ENCODE measurements around the gene RAD9A.
A peak's percentile ranks its signal among the peaks of the same experiment; 100 is the strongest.
"Not testable (repeated sequence)": the region's sequence is repeated elsewhere in the genome, so short reads cannot be mapped to it uniquely, and the experiment has no call there.

RAD9A gene

DNA sequence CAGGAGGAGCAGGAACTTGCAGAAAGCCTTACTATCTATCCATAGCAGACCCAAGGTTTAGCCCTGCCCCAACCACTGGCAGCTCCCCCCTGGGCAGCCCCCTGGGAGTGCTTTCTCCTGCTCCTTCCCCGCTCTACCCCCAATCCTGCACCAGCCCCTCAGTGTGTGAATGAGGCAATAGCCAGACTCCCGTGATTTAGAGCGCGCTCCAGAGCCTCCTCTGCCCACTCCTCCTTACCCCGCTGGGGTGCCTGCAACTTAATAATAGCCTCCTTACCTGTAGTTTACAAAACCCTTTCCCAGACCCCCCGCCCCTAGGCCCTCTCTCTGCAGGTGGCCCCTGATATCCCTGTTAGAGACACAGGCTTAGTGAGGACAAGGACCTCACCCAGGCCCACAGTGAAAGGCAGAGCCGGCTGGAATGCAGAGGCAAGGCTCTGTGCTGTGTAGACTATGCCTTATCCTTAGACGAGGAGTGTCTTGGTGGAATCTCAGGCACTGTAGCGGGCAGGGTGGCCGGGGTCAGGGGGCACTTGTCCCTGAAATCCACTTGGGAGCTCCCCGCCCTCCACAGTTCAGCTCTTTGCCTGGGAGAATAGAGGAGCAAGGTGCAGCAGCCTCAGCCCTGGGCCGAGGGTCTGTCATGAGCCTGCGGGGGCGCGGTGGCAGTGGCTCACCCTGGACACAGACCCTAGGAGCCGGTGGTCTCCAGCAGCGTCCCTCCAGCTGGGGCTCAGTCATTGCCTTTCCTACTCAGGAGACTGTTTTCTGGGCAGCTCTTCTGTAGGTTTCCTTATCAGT, 19.4 kb downstream of the RAD9A start:
- no peak for DNase-seq (ENCODE audit: low read depth)

DNA sequence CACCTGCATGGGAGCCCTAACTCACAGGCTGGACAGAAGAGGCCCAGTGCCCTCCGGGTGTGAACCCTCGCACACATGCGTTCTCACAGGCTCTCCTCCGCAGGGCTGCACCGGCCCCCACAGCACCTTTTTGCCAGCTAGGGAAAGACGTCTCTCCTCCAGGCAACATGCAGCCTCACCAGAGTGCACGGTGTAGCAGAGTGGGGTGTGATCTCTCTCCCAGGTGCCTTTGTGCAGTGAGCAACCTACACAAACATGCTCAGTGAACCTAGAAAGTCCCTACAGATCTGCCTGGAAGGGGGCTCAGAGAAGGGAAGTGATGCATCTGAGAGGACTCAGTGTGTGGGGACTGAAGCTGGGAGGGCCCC, 20.0 kb downstream of the RAD9A start:
- DNase-seq (ENCODE audit: low read depth), result no peak

DNA sequence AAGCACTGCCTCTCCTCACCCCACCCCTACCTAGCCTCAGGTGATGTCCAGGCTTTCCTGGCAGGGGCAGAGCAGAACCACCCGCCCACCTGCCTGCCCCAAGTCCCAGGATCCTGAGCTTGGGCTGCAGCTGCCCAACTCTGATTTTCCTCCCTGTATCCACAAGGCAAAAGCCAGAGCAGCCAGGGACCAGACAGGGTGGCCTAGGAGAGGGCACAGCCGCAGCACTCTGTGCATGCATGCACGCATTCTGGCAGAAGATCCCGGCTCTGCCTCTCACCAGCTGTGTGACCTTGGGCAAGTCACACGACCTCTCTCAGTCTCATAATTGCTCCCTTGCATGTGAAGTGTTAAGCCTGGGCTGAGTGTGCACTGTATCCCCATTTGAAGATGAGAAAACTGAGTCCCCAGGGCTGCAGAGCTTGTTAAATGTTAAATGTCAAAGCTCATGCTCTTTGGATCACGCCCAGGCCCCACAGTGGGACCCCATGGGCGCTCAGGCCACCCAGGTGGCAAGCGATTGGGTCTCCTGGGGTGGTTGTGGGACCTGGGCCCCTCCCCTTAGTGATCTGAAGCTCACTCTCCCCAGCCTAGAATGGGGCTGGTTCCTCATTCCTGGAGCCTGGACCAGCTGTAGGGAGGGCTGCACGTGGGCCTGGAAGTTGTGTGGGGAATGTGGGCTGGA, 20.9 kb downstream of the RAD9A start:
- DNase-seq (ENCODE audit: low read depth), result no peak

DNA sequence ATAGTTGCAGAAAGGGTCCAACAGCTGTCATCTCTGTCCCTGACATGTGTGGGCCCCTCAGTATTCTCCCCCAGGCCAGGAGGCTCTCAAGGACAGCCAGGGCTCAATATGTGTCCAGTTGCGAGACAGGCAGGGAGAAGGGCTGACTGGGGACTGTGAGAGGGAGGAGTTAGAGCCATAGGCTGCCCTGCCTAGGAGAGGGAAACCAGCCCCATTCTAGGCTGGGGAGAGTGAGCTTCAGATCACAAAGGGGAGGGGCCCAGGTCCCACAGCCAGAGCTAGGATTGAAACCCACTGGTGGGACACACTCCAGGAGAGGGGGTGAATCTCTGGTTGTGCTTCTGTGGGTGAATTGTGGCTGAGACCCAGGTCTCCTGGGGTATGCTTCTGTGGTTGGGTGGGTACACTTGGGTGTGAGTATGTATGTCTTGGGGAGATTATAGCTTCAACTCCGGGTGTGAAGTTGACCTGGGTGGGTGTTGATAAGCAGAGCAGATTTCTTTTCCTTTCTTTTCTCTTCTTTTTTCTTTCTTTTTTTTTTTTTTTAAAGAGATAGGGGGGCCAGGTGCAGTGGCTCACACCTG, 21.6 kb downstream of the RAD9A start:
- DNase-seq (ENCODE audit: low read depth), result no peak

DNA sequence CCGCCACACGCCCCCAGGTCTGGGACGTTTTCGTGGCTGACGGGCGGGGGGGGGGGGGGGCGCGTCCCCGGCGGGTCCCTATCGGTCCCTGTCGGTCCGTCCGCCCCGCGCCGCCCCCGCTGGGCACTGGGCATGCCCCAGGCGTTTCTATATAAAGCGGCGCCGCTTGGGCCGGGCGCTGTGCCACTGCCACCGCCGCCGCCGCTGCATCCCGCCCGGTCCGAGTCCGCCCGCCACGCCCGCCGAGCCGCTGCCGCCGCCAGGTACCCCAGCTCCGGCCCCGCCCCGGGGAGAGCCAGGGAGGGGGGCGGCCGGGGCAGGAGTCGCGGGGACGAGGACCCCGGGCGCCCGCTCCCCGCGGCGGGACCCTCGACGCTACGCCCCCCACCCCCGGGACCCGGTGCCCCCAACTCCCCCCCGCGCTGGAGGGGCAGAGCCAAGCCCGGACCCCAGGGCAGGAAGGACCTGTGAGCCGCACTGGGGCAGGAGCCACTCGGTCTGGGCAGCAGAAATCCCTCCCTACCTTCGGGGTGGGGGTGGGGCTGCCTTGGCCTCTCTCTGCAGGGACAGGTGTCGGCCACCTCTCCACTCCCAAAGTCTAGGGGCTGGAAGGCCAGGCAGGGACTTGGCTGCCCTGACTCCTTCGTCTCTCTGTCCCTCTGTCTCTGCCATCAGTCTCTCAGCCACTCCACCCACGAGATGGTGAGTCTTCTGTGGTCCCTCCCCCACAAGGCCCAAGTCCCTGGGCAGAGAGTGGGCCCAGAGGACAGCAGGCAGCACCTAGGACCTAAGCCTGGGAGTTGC, 23.9 kb downstream of the RAD9A start, which contains the start of gene CARNS1:
CARNS1 (plus strand) TSS at position 178 of the 804 bp plus-strand sequence; CDS start at position 700, 522 bp downstream.
- no peak for DNase-seq (ENCODE audit: low read depth)

DNA sequence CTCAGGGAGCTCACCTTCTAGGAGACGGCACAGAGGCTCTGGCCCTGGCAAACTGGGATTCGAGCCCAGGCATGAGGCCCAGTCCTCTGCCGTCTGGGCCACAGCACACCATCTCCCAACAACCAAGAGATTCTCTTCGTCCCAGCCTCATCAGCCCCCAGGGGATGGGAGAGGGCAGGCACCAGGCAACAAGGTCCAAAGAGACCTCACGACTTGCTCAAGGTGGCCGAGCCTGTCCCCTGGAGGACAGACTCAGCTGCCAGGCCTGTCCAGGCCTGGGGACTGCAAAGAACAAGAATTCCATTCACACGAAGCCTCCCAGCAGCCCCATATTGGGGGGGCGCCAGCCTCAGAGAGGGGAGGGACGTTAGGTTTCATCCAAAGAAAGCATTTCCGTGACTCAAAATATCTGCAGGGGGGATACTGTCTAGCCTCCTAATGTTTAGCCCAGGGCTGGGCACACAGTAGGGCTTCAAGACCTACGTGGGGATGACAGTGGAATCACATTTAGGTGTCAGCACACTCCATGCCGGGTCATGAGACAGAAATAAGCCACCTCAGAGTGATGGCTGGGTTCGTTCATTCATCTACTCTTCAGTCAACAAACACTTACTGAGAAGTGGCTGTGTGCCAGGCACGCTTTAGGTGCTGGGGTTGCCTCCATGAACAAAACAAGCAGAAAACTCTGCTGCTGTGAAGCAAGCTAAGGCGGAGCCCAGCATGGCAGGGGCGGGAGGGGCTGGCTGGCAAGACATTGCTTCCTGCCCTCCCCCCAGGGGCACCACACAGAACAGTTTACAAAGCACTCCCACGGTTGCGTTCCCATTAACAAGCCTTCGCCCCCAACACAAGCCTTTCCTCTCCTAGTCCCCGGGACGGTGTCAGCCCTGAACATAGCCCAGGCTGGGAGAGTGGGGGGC, 24.9 kb downstream of the RAD9A start:
- peak; percentile 73 for DNase-seq (ENCODE audit: low read depth)

DNA sequence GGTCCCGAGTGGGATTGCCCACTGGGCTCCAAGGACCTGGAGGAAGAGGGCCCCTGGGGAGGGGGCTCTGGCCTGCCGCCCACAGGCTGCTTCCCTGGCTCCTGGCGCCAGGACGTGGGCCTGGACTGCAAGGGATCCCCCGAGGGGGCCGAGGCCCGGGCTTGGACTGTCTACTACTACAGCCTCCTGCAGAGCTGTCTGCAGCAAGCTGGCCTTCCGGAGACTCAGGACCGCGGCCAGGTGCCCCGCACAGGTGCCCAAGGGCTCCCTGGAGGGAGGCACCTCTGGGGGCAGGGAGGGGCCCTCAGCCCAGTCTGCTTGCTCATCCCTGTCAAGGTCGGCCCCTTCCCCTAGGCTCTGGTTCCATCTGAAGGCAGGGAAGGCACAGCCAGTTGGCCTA, 25.6 kb downstream of the RAD9A start:
- DNase-seq (ENCODE audit: low read depth), result no peak

DNA sequence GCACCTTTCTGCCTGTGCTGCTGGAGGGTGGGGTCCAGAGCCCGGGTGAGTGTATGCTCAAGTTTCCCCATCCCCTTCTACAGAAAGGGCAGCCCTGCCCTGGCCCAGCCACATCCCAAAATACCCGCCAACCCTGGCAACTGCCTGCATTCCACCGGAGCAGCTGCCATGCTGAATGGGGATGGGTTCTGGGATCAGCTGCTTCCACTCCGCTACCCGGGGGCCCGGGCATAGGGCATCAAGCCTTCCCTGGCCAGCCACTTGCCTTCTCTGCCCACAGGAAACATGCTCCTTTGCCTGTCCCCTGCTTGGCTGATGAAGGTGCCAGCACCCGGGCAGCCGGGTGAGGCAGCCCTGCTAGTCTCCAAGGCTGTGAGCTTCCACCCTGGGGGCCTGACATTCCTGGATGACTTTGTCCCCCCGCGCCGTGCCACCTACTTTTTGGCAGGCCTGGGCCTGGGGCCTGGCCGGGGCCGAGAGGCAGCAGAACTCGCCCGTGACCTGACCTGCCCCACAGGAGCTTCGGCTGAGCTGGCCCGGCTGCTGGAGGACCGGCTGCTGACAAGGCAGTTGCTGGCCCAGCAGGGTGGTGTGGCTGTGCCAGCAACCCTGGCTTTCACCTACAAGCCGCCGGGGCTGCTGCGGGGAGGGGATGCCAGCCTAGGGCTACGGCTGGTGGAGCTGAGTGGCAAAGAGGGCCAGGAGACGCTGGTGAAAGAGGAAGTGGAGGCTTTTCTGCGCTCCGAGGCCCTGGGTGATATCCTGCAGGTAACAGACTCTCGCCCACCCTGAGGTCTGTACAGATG, 26.9 kb downstream of the RAD9A start:
- DNase-seq (ENCODE audit: low read depth), result no peak

DNA sequence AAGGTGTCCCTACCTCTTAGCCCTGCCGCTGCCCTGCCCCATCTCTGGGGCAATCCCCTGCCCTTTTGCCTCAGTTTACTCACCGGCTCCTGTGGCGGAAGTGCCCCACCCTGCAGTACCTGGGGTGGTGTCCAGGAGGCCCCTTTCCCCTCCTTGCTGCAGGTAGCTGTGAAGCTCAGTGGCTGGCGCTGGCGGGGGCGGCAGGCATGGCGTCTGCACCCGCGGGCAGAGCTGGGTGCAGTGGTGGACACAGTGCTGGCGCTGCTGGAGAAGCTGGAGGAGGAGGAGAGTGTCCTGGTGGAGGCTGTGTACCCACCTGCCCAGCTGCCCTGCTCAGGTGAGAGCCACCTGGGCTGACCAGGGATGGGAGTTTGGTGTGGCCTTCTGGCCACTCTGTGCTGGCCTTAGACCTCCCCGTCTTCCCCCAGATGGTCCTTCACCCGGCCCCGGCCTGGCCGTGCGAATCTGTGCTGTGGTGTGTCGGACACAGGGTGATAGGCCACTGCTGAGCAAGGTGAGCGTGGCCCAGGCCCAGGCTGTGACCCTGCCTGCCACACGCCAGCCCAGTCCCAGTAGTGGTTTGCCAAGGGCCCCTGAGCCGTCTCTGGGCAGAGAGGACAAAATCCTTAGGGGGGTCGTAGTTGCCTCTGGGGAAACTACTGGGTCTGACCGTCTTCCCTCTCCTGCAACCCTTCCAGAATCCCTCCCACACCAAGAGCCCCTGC, 27.7 kb downstream of the RAD9A start:
- DNase-seq (ENCODE audit: low read depth), result no peak

DNA sequence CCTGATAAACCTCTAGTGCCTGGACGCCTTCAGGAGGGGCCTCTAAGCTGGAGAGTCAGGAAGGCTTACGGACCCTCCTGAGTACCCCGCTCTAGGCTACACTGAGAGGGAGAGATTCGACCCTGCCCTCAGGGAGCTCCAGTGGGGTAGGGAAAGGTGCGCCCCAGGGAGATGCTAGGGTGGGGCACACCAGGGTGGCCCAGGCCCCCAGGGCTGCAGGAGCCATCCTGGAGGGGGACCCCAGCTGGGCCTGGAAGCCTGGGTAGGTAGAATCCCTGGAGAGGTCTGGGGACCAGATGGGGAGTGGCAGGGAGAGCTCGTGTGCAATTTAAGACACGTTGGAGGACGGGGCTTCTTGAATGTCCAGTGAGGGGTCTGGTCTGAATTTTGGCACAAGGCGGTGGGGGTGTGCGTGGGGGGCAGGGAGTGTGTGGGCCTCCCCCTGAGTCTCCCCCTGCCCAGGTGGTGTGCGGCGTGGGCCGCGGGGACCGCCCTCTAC, 28.4 kb downstream of the RAD9A start:
- DNase-seq (ENCODE audit: low read depth), result no peak

DNA sequence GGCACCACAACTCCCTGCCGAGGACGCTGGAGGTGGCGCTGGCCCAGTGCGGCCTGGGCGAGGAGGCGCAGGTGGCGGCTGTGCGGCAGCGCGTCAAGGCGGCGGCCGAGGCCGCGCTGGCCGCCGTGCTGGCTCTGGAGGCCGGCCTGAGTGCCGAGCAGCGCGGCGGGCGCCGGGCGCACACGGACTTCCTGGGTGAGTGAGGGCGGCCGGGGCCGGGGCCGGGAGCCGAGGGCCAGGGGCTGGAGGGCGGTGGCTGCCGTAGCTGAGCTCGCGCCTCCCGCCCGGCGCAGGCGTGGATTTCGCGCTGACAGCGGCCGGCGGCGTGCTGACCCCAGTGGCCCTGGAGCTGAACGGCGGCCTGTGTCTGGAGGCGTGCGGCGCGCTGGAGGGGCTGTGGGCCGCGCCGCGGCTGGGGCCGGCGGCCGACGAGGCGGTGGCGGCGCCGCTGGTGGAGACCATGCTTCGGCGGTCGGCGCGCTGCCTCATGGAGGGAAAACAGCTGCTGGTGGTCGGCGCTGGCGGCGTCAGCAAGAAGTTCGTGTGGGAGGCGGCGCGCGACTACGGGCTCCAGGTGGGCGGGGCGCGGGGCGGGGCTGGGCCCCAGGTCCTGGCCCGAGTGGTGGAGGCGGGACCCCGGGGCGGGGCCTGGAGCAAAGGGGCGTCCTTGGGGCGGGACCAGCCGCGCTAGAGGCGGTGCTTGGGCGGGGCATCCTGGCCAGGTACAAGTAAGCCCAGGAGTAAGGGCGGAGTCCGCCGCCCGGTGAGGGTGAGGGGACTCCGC, 29.1 kb downstream of the RAD9A start:
- peak; percentile 97 for DNase-seq (ENCODE audit: low read depth)

DNA sequence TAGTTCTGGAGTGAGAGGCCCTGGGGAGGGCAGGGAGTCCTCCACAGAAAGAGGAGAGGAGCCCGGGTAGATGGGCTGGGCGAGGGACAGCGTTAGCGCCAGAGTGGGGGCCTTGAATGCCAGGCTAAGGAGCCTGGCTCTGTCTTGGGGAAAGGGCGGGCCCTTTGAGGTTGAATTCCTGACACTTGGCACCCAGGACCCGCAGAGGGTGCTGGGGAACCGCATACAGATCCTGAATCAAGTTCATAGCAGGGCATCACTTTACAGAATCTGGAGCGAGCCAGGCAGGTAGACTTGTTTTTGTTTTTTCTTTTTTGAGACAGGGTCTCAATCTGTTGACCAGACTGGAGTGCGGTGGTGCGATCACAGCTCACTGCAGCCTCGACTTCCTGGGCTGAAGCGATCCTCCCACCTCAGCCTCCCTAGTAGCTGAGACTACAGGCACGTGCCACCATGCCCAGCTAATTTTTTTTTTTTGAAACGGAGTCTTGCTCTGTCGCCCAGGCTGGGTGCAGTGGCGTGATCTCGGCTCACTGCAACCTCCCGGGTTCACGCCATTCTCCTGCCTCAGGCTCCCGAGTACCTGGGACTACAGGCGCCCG, 29.7 kb downstream of the RAD9A start:
- DNase-seq (ENCODE audit: low read depth), result no peak

DNA sequence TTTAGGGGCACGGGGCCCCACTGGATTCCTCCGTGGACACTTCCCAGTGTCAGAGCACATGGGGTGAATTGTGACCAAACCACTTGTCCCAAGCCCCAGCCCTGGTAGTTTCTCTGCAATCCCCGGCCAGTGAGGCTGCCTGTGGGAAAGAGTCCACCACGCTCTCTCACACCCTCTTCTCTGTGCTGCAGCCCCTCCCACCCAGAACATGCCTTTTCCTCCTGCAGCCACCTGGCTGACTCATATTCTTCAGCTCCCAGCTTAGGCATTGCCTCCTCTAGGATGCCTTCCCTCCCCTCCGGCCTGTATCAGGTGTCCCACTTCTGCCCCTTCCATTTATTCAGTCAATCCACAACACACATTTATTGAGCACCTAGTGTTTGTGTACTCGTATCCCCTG, 31.1 kb downstream of the RAD9A start:
- DNase-seq (ENCODE audit: low read depth), result no peak

DNA sequence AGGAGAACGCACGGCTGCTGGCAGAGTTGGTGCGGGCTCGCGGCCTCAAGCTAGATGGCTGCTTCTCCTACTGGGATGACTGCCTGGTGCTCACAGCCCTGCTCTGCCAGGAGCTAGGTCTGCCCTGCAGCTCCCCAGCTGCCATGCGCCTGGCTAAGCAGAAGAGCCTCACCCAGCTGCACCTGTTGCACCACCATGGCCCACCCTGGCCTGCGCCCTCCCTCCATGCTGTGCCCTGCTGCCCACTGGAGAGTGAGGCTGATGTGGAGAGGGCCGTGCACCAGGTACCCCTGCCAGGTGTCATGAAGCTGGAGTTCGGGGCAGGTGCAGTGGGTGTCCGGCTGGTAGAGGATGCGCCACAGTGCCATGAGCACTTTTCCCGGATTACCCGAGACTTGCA, 31.7 kb downstream of the RAD9A start:
- no peak for DNase-seq (ENCODE audit: low read depth)

DNA sequence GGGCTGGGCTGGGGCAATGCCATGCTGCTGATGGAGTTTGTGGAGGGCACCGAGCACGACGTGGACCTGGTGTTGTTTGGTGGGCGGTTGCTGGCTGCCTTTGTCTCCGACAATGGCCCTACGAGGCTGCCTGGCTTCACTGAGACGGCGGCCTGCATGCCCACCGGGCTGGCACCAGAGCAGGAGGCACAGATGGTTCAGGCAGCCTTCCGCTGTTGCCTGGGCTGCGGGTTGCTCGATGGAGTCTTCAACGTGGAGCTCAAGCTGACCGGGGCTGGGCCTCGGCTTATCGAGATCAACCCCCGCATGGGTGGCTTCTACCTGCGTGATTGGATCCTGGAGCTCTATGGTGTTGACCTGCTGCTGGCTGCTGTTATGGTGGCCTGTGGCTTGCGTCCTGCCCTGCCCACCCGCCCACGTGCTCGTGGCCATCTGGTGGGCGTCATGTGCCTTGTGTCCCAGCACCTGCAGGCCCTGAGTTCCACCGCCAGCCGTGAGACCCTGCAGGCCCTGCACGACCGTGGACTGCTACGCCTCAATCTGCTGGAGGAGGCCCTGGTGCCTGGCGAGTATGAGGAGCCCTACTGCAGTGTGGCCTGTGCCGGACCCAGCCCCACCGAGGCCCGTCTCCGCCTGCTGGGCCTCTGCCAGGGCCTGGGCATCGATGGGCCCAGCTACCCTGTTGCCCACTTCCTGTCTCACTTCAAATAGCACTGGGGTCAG, 32.3 kb downstream of the RAD9A start:
- DNase-seq (ENCODE audit: low read depth), result no peak

DNA sequence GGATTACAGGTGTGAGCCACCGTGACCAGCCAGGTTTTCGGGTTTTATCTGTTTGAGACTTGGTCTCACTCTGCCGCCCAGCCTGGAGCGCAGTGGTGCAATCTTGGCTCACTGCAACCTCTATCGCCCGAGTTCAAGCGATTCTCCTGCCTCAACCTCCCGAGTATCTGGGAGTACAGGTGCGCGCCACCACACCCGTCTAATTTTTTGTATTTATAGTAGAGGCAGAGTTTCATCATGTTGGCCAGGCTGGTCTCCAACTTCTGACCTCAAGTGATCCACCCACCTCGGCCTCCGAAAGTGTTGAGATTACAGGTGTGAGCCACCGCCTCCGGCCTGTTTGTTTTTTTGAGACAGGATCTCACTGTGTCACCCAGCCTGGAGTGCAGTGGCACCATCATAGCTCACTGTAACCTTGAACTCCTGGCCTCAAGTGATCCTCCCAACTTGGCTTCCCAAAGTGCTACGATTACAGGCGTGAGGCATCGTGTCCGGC, 35.6 kb downstream of the RAD9A start:
- DNase-seq (ENCODE audit: low read depth), result not testable (repeated sequence)

All from T-helper 22 cell (primary cell).